NCI-H524 (cell line): ENCODE data around the gene VDAC1.
"Not testable (repeated sequence)": the region's sequence is repeated elsewhere in the genome, so short reads cannot be mapped to it uniquely, and the experiment has no call there.

Source experiments
- DNase-seq, 2 experiments: peaks; one replicate each; lab custom pipeline; 2025; lab: John Stamatoyannopoulos, UW

VDAC1 gene

GRCh38 chr5:133967698-133968203, 37.0 kb downstream of the VDAC1 start:
- DNase-seq: no peak

GRCh38 chr5:133967124-133967523, 37.7 kb downstream of the VDAC1 start:
- DNase-seq: no peak

GRCh38 chr5:133966090-133966489, 38.7 kb downstream of the VDAC1 start:
- no peak for DNase-seq

GRCh38 chr5:133963493-133964128, 41.2 kb downstream of the VDAC1 start:
- no peak for DNase-seq

GRCh38 chr5:133962801-133963476, 41.8 kb downstream of the VDAC1 start:
- no peak for DNase-seq

GRCh38 chr5:133962131-133962530, 42.6 kb downstream of the VDAC1 start:
- no peak for DNase-seq

GRCh38 chr5:133959643-133960042, 45.1 kb downstream of the VDAC1 start:
- DNase-seq: no peak

GRCh38 chr5:133957591-133957990, 47.2 kb downstream of the VDAC1 start:
- no peak for DNase-seq

- no peak for DNase-seq
These were observed 47.7 kb downstream of the VDAC1 start for GRCh38 chr5:133957080-133957479.

GRCh38 chr5:133956196-133956595, 48.6 kb downstream of the VDAC1 start:
- DNase-seq: not testable (repeated sequence)

GRCh38 chr5:133953568-133954145, 51.1 kb downstream of the VDAC1 start:
- no peak for DNase-seq

GRCh38 chr5:133952729-133953567, 51.8 kb downstream of the VDAC1 start:
- DNase-seq: no peak

- no peak for DNase-seq
These were observed 53.8 kb downstream of the VDAC1 start for GRCh38 chr5:133950821-133951612.

GRCh38 chr5:133948721-133949120, 56.1 kb downstream of the VDAC1 start:
- no peak for DNase-seq

GRCh38 chr5:133947431-133947841, 57.3 kb downstream of the VDAC1 start:
- DNase-seq: no peak

- no peak for DNase-seq
These were observed 59.2 kb downstream of the VDAC1 start for GRCh38 chr5:133945568-133945967.

GRCh38 chr5:133944263-133945185, 60.3 kb downstream of the VDAC1 start:
- DNase-seq: peak; percentile 68 to 87

GRCh38 chr5:133943475-133943817, 61.3 kb downstream of the VDAC1 start:
- DNase-seq: peak in 1 of 2 experiments; percentile 17

GRCh38 chr5:133942614-133943474, 61.9 kb downstream of the VDAC1 start:
- no peak for DNase-seq
